Kidney (tissue), 14 donors: ENCODE measurements around the gene OR2A25. TPM values are rescaled to one million over a fixed set of nuclear protein-coding genes. Genes with fewer than 3 reads are reported as not detected.

Experiments
- DNase-seq, 5 donors: peaks; one replicate each; pipeline ENCODE4 v3.0.0-alpha.2; 2013 to 2020
- FAIRE-seq: peaks from 2 replicates; lab custom pipeline; 2012; peaks lifted over from hg19 to GRCh38; lab: Jason Lieb, UNC
- H3K27ac ChIP-seq, 2 donors: one replicate each; pipeline ENCODE4 v1.7.0; 2013; ENCODE audit warnings: low read depth in 2 of 2, low read length in 2 of 2, inconsistent platforms in 1 of 2
- H3K27me3 ChIP-seq: one replicate; pipeline ENCODE4 v1.7.1; 2013; ENCODE audit warnings: low read length, inconsistent platforms; ENCODE audit not compliant: control insufficient read depth, insufficient read depth
- H3K36me3 ChIP-seq, 3 donors: one replicate each; pipeline versions ENCODE4 v1.7.0 to v1.7.1; 2013; ENCODE audit warnings: low read length in 3 of 3, control low read depth in 1 of 3, inconsistent platforms in 1 of 3; ENCODE audit not compliant: insufficient read depth in 3 of 3, control insufficient read depth in 2 of 3
- H3K4me1 ChIP-seq, 3 donors: one replicate each; pipeline versions ENCODE4 v1.7.0 to v1.7.1; 2013; ENCODE audit warnings: low read length in 3 of 3, inconsistent platforms in 1 of 3, low read depth in 1 of 3; ENCODE audit not compliant: control insufficient read depth in 2 of 3, insufficient read depth in 2 of 3
- H3K4me3 ChIP-seq, 3 donors: one replicate each; pipeline versions ENCODE4 v1.7.0 to v1.8.1; 2013; ENCODE audit warnings: low read length in 3 of 3, control low read depth in 1 of 3, inconsistent platforms in 1 of 3
- H3K9ac ChIP-seq, 3 donors: one replicate each; pipeline versions ENCODE4 v1.7.0 to v1.7.1; 2013; ENCODE audit warnings: low read length in 3 of 3, control low read depth in 1 of 3, inconsistent platforms in 1 of 3
- H3K9me3 ChIP-seq, 3 donors: one replicate each; pipeline versions ENCODE4 v1.7.0 to v1.7.1; 2013; ENCODE audit warnings: low read length in 3 of 3, control low read depth in 1 of 3, inconsistent platforms in 1 of 3; ENCODE audit not compliant: control insufficient read depth in 2 of 3, insufficient read depth in 1 of 3
- intact Hi-C: fragments of 100-400 bp; cut with DNase I; formaldehyde crosslinking; loops from one replicate; pipeline ENCODE4 v1.11.1; 2022
- polyA plus RNA-seq: library from polyadenylated mRNA; stranded (reverse); fragments of 350-450 nt; fragmentation: Illumina TruSeq; extraction: RNeasy Lipid Tissue Mini Kit (QIAGEN cat#74804); gene quantifications from one replicate; pipeline ENCODE4 v1.2.3, GENCODE V29; 2014; ENCODE audit warnings: low read depth, low replicate concordance; ENCODE audit not compliant: insufficient read depth
- total RNA-seq: library from RNA; stranded (reverse); fragmentation: NEBNext Ultra II Directional; extraction: Animal tissue kit (Norgen Biotek cat#: 25700); gene quantifications from one replicate; pipeline ENCODE4 v1.2.1, GENCODE V29; 2021
- TF ChIP-seq, protein P1 (sequence below): IDR thresholded peaks from 3 replicates; pipeline ENCODE4 v1.5.1; 2012; ENCODE audit warnings: mild to moderate bottlenecking, moderate library complexity, borderline replicate concordance; ENCODE audit not compliant: insufficient read depth; ENCODE audit errors: extremely low read depth
- donor health status: control.
- donor health status: control.
- donor health status: control.
- donor health status: control.
- donor health status: control.
- donor health status: DM: yes; HTN: yes; CAD: no.
- donor health status: Normal renal cell carcinoma (clear cell type).

The OR2A25 gene
- total and polyA plus RNA-seq, 2 donors from 2014 or later = not detected

DNA sequence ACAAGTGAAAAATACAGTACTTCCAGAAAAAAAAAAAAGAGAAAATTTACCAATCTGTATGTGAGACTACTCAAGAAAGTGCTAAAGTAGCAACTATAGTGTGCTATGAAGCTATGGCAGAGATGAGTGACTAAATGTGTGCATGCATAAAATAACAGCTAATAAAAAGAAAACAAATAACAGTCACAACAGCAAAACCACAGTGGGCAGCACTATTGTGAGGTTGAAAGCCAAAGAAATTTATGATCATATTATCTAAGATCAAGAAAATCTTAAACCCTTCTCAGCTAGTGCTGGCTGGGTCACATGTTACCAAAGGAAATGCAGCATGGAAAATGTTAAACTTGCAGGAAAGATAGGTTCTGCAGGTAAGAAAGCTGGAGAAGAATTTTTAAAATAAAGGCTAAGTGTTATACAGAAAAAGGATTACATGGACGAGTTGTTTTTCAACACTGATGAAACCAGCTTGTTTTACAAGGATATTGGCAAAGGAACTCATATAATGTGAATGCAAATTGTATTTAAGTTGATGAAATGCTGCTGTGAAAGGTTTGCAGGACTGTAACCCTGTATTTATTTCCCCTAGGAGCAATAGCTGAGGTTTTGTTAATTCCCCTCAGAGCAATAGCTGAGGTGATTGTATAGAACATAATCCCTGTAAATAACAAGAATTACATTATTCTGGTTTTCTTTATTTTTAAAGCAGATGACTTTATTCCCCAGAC, 36.5 kb upstream of the OR2A25 start:
- TF ChIP-seq, protein P1, sequence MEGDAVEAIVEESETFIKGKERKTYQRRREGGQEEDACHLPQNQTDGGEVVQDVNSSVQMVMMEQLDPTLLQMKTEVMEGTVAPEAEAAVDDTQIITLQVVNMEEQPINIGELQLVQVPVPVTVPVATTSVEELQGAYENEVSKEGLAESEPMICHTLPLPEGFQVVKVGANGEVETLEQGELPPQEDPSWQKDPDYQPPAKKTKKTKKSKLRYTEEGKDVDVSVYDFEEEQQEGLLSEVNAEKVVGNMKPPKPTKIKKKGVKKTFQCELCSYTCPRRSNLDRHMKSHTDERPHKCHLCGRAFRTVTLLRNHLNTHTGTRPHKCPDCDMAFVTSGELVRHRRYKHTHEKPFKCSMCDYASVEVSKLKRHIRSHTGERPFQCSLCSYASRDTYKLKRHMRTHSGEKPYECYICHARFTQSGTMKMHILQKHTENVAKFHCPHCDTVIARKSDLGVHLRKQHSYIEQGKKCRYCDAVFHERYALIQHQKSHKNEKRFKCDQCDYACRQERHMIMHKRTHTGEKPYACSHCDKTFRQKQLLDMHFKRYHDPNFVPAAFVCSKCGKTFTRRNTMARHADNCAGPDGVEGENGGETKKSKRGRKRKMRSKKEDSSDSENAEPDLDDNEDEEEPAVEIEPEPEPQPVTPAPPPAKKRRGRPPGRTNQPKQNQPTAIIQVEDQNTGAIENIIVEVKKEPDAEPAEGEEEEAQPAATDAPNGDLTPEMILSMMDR = no peak
- H3K27ac ChIP-seq = no peak overlapping the region
- H3K9ac ChIP-seq = no peak overlapping the region
- no peak for DNase-seq
- no peaks in the 10 kb centered on the region for H3K9me3 ChIP-seq
- H3K36me3 ChIP-seq = no peaks in the 10 kb centered on the region
- H3K27me3 ChIP-seq = no peaks in the 10 kb centered on the region
- intact Hi-C loops = no loop called here
- H3K4me1 ChIP-seq = no peaks in the 10 kb centered on the region
- no peak for FAIRE-seq
- H3K4me3 ChIP-seq = no peak overlapping the region

DNA sequence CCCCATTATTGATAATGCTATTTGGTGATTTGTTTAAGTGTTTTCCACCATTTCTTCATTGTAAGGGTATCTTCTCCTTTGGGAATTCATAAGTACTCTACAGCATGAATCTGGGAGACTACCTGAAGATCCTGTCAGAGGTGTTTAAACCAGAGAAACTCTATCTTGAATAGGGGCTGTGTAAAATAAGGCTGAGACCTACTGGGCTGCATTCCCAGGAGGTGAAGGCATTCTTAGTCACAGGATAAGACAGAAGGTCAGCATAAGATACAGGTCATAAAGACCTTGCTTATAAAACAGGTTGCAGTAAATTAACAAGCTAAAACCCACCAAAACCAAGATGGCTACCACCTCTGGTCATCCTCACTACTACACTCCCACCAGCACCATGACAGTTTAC, 34.2 kb upstream of the OR2A25 start:
- Histone ChIP-seq H3K36me3 (no peaks in the 10 kb centered on the region), H3K4me3 (no peak overlapping the region), H3K27me3 (no peaks in the 10 kb centered on the region), H3K27ac (no peak overlapping the region), H3K9me3 (no peaks in the 10 kb centered on the region), H3K4me1 (no peaks in the 10 kb centered on the region), H3K9ac (no peak overlapping the region)
- DNase-seq = no peak
- intact Hi-C loops = no loop called here
- FAIRE-seq = no peak
- TF ChIP-seq, protein P1 = no peak

DNA sequence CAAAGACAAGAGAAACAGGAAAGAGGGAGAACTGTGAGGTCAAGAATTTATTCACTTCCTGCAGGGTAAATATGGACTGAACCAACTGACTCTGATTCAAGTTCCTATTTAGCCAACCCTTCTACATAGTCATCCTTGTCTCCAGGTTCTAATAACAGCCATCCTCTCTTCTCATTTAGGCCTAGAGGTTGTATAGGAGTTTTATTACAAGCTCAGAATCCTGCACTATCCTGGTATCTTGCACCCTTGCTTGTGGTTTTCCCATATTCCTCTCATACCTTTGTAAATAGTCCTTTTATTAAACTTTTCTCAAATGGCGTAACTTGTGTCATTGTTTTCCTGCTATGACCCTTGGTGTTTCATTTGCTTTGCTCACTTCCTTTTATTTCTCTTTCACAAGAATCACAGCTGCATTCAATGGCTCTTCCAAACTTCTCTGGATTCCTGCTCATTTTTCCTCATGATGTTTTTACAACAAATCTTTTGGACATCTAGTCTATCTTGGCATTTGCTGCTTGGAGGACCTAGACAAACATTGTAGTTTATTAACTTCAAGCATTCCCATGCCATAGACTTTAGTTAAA, 33.2 kb upstream of the OR2A25 start:
- H3K27ac ChIP-seq = no peak overlapping the region
- no peaks in the 10 kb centered on the region for H3K9me3 ChIP-seq
- FAIRE-seq = no peak
- no peak for DNase-seq
- H3K27me3 ChIP-seq = no peaks in the 10 kb centered on the region
- H3K4me3 ChIP-seq = no peak overlapping the region
- TF ChIP-seq, protein P1 = no peak
- no peaks in the 10 kb centered on the region for H3K36me3 ChIP-seq
- H3K9ac ChIP-seq = no peak overlapping the region
- no peaks in the 10 kb centered on the region for H3K4me1 ChIP-seq
- intact Hi-C loops = no loop called here
